IMR-90 (cell line): Measurements from ENCODE around the gene GLP2R.

Experiments used
- BHLHE40 ChIP-seq: fragments of 150-350 bp; IDR thresholded peaks from 2 replicates; pipeline ENCODE4 v1.6.1; 2016; ENCODE audit warnings: mild to moderate bottlenecking, low read depth, low read length
- CEBPB ChIP-seq: IDR thresholded peaks from 2 replicates; pipeline ENCODE4 v1.6.1; 2012; ENCODE audit warnings: low read depth, low read length, improper control_type of control experiment
- FOS ChIP-seq: fragments of 150-350 bp; IDR thresholded peaks from 2 replicates; pipeline ENCODE4 v1.6.1; 2016; ENCODE audit warnings: low read depth, low read length
- MAFK ChIP-seq: IDR thresholded peaks from 2 replicates; pipeline ENCODE4 v1.6.1; 2012; ENCODE audit warnings: low read depth, low read length, improper control_type of control experiment
- MAZ ChIP-seq: IDR thresholded peaks from 2 replicates; pipeline ENCODE4 v1.6.1; 2012; ENCODE audit warnings: low read depth, mild to moderate bottlenecking, low read length, improper control_type of control experiment, moderate library complexity, borderline replicate concordance
- MXI1 ChIP-seq: IDR thresholded peaks from 2 replicates; pipeline ENCODE4 v1.6.1; 2012; ENCODE audit warnings: low read depth, mild to moderate bottlenecking, low read length, moderate library complexity, borderline replicate concordance
- POLR2A ChIP-seq: IDR thresholded peaks from 2 replicates; pipeline ENCODE4 v1.6.1; 2012; ENCODE audit warnings: mild to moderate bottlenecking, low read depth, low read length
- RAD21 ChIP-seq: IDR thresholded peaks from 2 replicates; pipeline ENCODE4 v1.6.1; 2012; ENCODE audit warnings: low read length, improper control_type of control experiment
- RCOR1 ChIP-seq: IDR thresholded peaks from 2 replicates; pipeline ENCODE4 v1.6.1; 2012; ENCODE audit warnings: mild to moderate bottlenecking, low read length, improper control_type of control experiment; ENCODE audit not compliant: insufficient replicate concordance
- RFX5 ChIP-seq: IDR thresholded peaks from 2 replicates; pipeline ENCODE4 v1.8.0; 2012; ENCODE audit warnings: low read depth, mild to moderate bottlenecking, low read length, moderate library complexity
- SMC3 ChIP-seq: fragments of 150-350 bp; IDR thresholded peaks from 2 replicates; pipeline ENCODE4 v1.6.1; 2016; ENCODE audit warnings: low read depth, mild to moderate bottlenecking, antibody characterized with exemption, low read length, moderate library complexity
- TF ChIP-seq, protein P1 (sequence below): conservative IDR thresholded peaks from 2 replicates; pipeline ENCODE4 v1.5.1; 2012; ENCODE audit warnings: mild to moderate bottlenecking, low read depth, low read length, improper control_type of control experiment
- TF ChIP-seq, protein P2 (sequence below): fragments of 150-350 bp; IDR thresholded peaks from 2 replicates; pipeline ENCODE4 v1.6.1; 2017; ENCODE audit warnings: mild to moderate bottlenecking, antibody characterized with exemption, low read length, low read depth
- TF ChIP-seq, protein P3 (sequence below): fragments of 150-350 bp; IDR thresholded peaks from 2 replicates; pipeline ENCODE4 v1.6.1; 2016; ENCODE audit warnings: low read depth, mild to moderate bottlenecking, low read length, moderate library complexity, borderline replicate concordance

DNA sequence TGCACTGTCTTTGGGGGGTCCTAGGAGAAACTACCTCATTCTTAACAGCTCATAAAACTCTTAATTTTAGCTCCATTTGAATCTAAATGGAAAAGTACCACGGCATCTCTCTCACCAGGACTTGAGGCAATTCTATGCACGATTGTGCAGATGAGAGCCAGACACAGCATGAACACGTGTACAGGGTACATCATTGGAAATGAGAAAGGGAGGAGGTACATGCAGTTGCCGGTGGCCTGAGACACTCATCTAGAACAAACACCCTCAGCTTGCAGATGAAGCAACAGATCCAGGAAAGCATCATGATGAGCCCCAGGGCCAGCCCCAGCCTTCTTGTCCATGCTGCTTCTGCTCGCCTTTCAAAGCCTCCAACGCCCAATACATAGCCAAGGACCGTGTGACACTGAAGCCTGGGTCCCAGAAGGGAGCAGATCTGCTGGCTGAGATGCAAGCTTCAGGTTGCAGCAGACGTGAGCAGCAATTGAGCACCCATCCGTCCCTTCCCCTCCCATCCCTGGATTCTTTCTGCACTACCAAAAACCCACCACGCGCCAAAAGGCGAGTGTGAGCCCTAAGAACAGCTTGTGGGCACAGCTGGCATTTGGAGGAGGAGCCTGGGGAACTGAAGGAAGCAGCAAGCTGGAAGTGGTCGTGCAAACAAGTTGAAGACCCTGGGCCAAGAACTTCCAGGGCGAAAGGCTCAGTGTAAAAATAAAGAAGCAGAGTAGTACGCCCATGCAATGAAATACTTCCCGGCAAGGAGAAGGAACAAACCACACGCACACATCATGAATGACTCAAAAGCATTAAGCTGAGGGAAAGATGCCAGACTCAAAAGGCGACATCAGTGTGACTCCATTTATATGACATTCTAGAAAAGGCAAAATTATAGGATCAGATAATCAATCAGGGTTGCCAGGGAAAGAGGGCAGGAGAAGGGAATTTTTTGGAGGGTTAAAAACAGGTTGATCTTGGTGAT is 86.7 kb downstream of the GLP2R start:
- no peak for TF ChIP-seq POLR2A
- TF ChIP-seq RCOR1: no peak
- TF ChIP-seq, protein P1, sequence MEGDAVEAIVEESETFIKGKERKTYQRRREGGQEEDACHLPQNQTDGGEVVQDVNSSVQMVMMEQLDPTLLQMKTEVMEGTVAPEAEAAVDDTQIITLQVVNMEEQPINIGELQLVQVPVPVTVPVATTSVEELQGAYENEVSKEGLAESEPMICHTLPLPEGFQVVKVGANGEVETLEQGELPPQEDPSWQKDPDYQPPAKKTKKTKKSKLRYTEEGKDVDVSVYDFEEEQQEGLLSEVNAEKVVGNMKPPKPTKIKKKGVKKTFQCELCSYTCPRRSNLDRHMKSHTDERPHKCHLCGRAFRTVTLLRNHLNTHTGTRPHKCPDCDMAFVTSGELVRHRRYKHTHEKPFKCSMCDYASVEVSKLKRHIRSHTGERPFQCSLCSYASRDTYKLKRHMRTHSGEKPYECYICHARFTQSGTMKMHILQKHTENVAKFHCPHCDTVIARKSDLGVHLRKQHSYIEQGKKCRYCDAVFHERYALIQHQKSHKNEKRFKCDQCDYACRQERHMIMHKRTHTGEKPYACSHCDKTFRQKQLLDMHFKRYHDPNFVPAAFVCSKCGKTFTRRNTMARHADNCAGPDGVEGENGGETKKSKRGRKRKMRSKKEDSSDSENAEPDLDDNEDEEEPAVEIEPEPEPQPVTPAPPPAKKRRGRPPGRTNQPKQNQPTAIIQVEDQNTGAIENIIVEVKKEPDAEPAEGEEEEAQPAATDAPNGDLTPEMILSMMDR: no peak
- TF ChIP-seq FOS: no peak
- TF ChIP-seq, protein P2, sequence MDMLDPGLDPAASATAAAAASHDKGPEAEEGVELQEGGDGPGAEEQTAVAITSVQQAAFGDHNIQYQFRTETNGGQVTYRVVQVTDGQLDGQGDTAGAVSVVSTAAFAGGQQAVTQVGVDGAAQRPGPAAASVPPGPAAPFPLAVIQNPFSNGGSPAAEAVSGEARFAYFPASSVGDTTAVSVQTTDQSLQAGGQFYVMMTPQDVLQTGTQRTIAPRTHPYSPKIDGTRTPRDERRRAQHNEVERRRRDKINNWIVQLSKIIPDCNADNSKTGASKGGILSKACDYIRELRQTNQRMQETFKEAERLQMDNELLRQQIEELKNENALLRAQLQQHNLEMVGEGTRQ: no peak
- TF ChIP-seq, protein P3, sequence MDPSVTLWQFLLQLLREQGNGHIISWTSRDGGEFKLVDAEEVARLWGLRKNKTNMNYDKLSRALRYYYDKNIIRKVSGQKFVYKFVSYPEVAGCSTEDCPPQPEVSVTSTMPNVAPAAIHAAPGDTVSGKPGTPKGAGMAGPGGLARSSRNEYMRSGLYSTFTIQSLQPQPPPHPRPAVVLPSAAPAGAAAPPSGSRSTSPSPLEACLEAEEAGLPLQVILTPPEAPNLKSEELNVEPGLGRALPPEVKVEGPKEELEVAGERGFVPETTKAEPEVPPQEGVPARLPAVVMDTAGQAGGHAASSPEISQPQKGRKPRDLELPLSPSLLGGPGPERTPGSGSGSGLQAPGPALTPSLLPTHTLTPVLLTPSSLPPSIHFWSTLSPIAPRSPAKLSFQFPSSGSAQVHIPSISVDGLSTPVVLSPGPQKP: no peak
- TF ChIP-seq RAD21: no peak
- TF ChIP-seq RFX5: no peak
- no peak for TF ChIP-seq SMC3
- TF ChIP-seq CEBPB: no peak
- TF ChIP-seq BHLHE40: no peak
- TF ChIP-seq MAZ: no peak
- no peak for TF ChIP-seq MXI1
- TF ChIP-seq MAFK: no peak
